Fibroblast of the aortic adventitia (primary cell): Measurements from ENCODE around the gene DOCK3. TPM values are rescaled to one million over a fixed set of nuclear protein-coding genes. Genes with fewer than 3 reads are reported as not detected.
A peak's percentile ranks its signal among the peaks of the same experiment; 100 is the strongest.
"Not testable (repeated sequence)": the region's sequence is repeated elsewhere in the genome, so short reads cannot be mapped to it uniquely, and the experiment has no call there.

Experiments used
- DNase-seq: peaks from one replicate; pipeline ENCODE4 v3.0.0-alpha.2; 2010; ENCODE audit warnings: low read depth
- H3K4me3 ChIP-seq: 2 replicates; pipeline ENCODE4 v1.5.1; 2011; ENCODE audit warnings: low read depth, mild to moderate bottlenecking, control low read depth, low read length, moderate library complexity
- total RNA-seq: library from RNA; depleted of rRNA; stranded (reverse); fragments of >200 nt; gene quantifications from 2 replicates; pipeline ENCODE4 v1.2.3, GENCODE V29; 2012; ENCODE audit warnings: low replicate concordance
- TF ChIP-seq, protein P1 (sequence below): IDR thresholded peaks from 2 replicates; pipeline ENCODE4 v1.5.1; 2011; ENCODE audit warnings: mild to moderate bottlenecking, low read length, control low read depth, inconsistent platforms; ENCODE audit not compliant: insufficient read depth

The DOCK3 gene
- total RNA-seq, 1 donor: 0.36 TPM

DNA sequence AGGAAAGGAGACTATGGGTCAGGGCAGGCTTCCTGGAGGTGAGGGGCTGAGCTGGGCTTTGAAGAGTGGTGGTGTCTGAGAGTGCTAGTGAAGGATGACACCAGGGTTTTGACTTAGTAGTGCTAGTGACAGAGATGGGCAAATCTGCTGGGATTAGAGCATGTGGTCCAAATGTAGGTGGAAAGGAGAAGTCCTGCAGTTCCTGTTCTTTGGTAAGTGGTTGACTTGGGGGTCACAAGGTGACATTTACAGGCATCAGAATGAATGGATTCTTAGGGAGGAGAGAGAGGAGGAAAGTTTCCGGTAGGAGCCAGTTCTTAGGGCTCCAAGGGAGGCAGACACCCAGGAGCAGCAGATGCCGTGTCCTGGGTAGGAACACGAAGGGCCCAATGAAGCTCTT, 796 bp upstream of the DOCK3 start:
- no peak for DNase-seq

DNA sequence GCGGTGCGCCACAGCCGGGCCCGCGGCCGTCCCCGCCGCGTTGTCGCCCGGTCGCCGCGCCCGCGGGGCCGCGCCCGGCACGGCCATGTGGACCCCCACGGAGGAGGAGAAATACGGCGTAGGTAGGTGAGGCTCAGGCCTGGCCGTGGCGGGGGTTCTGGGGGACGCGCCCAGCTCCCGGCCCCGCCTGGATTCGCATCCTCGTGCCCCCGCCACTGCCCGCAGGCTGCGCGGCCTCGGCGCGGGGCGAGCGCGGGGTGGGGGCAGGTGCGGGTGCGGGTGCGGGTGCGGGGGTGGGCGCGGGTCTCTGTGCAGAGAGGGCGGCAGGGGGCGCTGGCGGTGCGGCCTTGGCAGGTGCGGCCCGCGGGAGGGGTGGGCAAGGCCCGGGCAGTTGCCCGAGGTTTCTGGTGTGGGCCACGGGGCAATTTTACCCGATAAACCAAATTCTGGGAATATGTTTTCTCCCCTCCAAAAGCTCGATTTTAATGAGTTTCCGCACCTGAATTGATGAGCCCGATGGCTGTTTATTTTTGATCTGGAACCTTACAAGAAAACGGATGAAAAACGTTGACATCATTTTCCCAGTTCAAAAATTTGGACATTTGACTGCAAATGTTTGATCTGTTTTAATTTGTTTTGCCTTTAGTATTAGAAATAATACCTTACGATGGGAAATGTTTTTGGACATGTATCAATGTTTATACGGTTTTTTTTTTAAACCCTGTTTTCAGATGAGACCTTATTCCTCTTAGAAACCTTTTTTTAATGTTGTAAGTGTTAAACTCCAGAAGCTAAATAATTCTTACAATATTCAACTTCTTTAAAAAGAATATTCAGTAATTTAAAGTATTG, 678 bp downstream of the DOCK3 start:
- peak overlapping the region; percentile 55 for H3K4me3 ChIP-seq
- DNase-seq: no peak
- TF ChIP-seq, protein P1, sequence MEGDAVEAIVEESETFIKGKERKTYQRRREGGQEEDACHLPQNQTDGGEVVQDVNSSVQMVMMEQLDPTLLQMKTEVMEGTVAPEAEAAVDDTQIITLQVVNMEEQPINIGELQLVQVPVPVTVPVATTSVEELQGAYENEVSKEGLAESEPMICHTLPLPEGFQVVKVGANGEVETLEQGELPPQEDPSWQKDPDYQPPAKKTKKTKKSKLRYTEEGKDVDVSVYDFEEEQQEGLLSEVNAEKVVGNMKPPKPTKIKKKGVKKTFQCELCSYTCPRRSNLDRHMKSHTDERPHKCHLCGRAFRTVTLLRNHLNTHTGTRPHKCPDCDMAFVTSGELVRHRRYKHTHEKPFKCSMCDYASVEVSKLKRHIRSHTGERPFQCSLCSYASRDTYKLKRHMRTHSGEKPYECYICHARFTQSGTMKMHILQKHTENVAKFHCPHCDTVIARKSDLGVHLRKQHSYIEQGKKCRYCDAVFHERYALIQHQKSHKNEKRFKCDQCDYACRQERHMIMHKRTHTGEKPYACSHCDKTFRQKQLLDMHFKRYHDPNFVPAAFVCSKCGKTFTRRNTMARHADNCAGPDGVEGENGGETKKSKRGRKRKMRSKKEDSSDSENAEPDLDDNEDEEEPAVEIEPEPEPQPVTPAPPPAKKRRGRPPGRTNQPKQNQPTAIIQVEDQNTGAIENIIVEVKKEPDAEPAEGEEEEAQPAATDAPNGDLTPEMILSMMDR: no peak

More for the DNA sequence above, 796 bp upstream of the DOCK3 start:
- no peak overlapping the region for H3K4me3 ChIP-seq
- TF ChIP-seq, protein P1: no peak

DNA sequence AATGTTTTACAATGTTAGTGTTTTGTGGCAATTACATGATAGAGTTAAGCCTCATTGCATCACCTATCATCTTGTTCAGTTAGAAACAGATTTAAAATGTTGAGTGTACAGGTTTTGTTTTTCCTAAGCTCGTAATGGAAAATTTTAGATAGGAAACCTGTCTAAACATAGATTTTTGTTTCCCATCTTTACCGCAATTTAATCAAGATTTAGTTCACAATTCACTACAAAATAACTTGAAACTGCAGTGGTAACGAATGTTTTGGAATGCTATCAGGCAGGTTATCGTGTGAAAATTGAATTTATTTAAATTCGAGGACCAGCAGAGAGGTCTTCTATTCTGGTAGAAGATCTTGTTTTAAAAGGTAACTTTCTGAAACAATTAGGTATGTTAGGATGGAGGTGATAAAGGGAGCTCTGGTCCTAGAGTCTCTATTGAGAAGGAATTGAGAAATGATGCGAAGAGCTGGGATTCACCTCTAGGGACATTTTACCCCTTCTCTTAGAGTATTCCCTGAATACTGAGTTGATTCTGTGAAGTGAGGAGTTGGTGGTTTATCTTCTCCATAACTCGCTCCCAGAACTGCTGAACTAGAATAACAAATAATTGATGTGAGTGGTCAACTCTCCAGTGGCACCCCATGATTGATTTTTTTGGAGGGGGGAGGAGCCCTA, 1.4 kb downstream of the DOCK3 start:
- TF ChIP-seq, protein P1: no peak
- H3K4me3 ChIP-seq: no peak overlapping the region
- no peak for DNase-seq

- no peak overlapping the region for H3K4me3 ChIP-seq
- TF ChIP-seq, protein P1: no peak
- DNase-seq: no peak
Measured at GRCh38 chr3:50687127-50687751, 12.5 kb downstream of the DOCK3 start.

DNA sequence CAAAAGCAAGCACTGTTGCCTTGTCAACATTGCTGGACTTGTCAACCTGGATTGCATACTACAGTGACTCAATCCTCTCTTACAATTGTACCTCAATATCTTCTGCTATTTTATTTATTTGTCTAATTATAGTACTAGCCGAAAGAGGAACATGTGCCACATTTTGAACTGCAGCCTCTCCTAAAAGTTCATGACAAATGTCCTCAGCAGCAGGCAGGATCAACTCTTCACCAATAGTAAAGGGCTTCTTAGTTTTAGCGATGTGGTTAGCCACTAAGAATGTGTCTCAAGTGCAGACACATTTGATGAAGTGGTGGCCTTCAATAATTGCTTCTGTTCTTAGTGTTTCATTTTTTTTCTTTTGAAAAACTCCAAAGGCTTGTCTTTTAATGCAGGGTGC, 13.2 kb downstream of the DOCK3 start:
- H3K4me3 ChIP-seq: no peak overlapping the region
- no peak for DNase-seq
- TF ChIP-seq, protein P1: no peak

- not testable (repeated sequence) for DNase-seq, H3K4me3 ChIP-seq
Measured at GRCh38 chr3:50688602-50689001, 13.9 kb downstream of the DOCK3 start.

GRCh38 chr3:50689558-50689957, 14.8 kb downstream of the DOCK3 start:
- H3K4me3 ChIP-seq: no peak overlapping the region
- TF ChIP-seq, protein P1: no peak
- no peak for DNase-seq
